Vagina (tissue), 2 donors: ENCODE measurements around the gene IL17RE.

Experiments
- CTCF ChIP-seq, 3 experiments: fragments of 450-650 bp in 2 of 3; fragments of 200-600 bp in 1 of 3; sonication (generic) in 1 of 3; IDR thresholded peaks; one replicate each; pipeline ENCODE4 v1.5.1; 2017 to 2019; ENCODE audit warnings: antibody characterized with exemption in 3 of 3, mild to moderate bottlenecking in 2 of 3, moderate library complexity in 2 of 3
- POLR2A ChIP-seq, 2 donors: fragments of 450-650 bp; IDR thresholded peaks; one replicate each; pipeline ENCODE4 v1.6.1; 2017; ENCODE audit warnings: antibody characterized with exemption in 2 of 2, mild to moderate bottlenecking in 2 of 2, moderate library complexity in 2 of 2
- POLR2AphosphoS5 ChIP-seq, 2 donors: sonication (generic); formaldehyde crosslinking; IDR thresholded peaks; one replicate each; pipeline ENCODE4 v1.9.0; 2017; ENCODE audit warnings: antibody characterized with exemption in 2 of 2, mild to moderate bottlenecking in 2 of 2, low read depth in 1 of 2; ENCODE audit not compliant: insufficient read depth in 1 of 2

GRCh38 chr3:9878700-9879099 is 23.9 kb upstream of the IL17RE start:
- TF ChIP-seq CTCF (IDR thresholded peaks at IDR 0.05) = no peak
- no peak for TF ChIP-seq POLR2A (IDR thresholded peaks at IDR 0.05)
- TF ChIP-seq POLR2AphosphoS5 (IDR thresholded peaks at IDR 0.05; ENCODE audit: insufficient read depth in 1 of 2, low read depth in 1 of 2) = no peak
